HG03575 (cell line): ENCODE data around the gene TRMT11.
"Not testable (repeated sequence)": the region's sequence is repeated elsewhere in the genome, so short reads cannot be mapped to it uniquely, and the experiment has no call there.

Source experiments
- ATAC-seq: cut with Tn5 transposase; IDR thresholded peaks from one replicate; pipeline ENCODE4 v1.9.1; 2021; ENCODE audit not compliant: unreplicated experiment, insufficient number of reproducible peaks, low FRiP score; ENCODE audit errors: extremely low read depth

TRMT11 gene

DNA sequence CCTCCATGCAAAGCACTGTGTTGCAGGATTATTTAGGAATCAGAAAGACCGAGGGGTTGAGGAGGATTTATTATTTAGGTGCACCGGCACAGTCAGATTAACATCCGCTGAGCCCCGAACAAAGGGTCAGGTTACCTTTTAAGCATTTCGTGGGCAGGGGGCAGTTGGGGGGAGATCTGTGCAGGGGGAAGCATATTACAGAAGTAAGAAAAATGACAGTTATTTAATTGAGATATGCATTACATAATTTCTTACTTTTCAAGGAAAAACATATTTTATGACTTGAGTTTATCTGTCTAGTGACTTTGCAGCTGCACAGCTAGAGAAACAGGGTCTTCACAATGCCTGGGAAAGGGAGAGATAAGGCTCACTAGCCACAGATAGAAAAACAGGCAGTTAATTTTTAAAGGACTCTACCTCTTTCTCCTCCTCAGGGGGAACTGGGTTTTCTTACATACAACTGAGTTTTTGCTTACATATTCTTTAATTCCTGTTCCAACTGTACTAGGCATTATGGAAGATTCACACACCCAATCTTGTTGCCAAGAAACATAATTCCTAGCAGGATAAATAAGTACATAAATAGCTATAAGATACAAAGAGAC lies 31.5 kb upstream of the TRMT11 start:
- no peak for ATAC-seq

DNA sequence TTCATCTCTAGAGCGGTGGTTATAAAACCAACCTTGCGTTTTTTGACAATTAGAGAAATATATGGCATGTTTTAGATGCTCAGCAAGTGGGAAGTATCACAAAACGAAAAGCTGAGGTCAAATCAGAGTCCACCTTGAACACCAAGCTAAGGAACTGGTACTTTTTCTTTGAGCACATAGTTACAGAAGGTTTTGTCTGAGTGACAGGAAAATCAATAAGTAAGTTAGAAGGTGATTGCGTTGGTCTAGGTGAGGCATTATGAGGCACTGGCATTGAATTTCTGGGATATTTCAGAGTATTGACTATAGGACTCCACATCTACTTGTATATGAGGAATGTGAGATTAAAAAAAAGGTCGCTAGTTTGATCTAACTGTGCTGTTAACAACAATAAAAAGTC lies 30.4 kb upstream of the TRMT11 start:
- no peak for ATAC-seq

DNA sequence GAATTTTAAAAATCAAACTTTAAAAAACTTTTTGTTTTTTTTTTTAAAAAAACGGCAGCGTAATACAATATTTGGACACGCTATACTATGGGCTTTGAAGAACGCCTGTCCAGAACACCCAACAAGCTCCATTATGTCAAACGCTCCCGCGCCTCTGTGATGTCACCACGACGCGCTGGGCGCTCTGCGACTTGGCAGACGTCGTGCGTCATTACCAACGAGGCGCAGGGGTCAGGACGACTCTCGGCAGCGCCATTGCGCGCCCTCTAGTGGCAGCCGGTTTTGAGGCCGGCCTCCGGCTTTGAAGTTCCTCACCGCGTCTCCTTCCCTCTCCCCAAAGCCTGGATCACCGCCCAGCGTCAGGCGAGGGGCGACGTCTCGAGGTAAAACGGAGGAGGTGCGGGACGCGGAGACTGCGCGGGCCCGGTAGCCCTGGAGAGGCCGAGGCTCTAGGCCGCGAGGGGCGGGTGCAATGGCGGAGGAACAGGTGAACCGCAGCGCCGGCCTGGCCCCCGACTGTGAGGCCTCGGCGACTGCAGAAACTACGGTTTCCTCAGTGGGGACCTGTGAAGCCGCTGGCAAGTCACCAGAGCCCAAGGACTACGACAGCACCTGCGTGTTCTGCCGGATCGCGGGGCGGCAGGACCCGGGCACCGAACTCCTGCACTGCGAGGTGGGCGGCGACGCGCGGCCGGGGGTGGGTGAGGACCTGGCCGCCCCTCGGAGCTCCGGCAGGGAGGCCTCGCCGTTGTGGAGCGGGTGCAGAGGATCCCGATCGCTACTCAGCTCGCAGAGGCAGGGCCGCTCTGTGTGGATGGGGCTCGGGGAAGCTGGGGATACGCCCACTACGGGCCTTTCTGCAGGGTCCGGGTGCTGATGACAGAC lies 29.6 kb upstream of the TRMT11 start, which contains the start of gene HINT3:
Gene HINT3 (plus strand): TSS at position 265 of the 885 bp plus-strand sequence. CDS start 208 bp downstream, at position 473.
- peak; percentile 73 for ATAC-seq

DNA sequence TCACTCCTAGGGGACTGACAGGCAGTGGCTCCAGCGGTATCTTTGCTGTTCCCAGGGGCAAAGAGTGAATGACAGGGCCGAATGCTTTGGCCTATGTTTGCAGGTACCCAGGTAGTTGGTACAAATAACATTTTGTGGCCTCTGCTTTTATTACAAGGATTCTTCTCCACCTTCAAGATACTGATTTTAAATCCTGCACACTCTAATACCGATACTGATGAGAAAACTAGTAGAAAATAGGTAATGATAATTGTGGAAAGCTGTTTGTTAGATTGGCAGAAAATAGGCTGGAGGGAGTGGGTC lies 29.0 kb upstream of the TRMT11 start:
- ATAC-seq, result no peak

DNA sequence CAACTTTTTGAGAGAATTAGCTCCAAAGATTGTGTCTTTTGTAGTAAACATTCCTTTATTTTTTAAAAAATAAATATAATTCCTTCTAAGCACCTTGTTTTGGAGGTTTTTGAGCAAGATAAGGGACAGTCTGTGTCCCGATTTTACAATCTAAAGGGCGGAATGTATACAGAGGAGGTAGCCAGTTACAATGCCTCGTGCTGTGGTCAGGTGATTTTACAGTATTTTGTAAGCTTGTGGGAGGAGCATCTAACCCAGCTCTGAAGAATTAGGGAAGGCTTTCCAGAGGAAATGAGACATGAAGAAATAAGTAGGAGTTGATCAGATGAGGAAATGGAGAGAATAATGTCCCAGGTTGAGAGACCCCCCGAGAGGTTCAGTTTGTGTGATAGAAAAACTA lies 28.5 kb upstream of the TRMT11 start:
- ATAC-seq, result no peak

GRCh38 chr6:125959041-125959440 lies 27.3 kb upstream of the TRMT11 start:
- no peak for ATAC-seq

- ATAC-seq, result no peak
Measured at GRCh38 chr6:125961117-125961516, 25.2 kb upstream of the TRMT11 start.

- ATAC-seq, result no peak
Measured at GRCh38 chr6:125962900-125963497, 23.3 kb upstream of the TRMT11 start.

- no peak for ATAC-seq
Measured at GRCh38 chr6:125963817-125964216, 22.5 kb upstream of the TRMT11 start.

DNA sequence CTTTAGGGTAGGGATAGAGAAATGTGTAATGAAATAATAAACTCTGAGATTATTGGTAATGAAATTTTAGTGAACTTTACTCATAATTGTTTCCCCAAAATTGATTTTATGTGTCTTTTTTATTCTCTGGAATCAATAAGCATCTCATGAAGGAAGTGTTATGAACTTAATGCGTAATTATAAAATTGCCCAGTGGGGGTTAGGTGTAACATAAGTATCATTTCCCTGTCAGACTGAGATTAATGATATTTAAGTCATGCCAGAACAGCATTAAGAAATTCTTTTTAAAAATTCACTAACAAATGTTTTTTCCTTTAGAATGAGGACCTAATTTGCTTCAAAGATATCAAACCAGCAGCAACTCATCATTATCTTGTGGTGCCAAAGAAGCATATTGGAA lies 19.8 kb upstream of the TRMT11 start:
- no peak for ATAC-seq

DNA sequence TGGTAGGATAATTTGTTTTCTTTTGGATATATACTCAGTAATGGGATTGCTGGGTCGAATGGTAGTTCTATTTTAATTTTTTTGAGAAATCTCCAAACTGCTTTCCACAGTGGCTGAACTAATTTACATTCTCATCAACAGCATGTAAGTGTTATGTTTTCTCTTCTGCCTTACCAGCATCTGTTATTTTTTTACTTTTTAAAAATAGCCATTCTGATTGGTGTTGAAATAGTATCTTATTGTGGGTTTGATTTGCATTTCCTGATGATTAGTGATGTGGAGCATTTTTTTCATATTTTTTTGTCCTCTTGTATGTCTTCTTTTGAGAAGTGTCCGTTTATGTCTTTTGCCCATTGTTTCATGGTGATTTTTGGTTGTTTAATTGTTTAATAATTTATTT lies 17.8 kb upstream of the TRMT11 start:
- ATAC-seq, result no peak

DNA sequence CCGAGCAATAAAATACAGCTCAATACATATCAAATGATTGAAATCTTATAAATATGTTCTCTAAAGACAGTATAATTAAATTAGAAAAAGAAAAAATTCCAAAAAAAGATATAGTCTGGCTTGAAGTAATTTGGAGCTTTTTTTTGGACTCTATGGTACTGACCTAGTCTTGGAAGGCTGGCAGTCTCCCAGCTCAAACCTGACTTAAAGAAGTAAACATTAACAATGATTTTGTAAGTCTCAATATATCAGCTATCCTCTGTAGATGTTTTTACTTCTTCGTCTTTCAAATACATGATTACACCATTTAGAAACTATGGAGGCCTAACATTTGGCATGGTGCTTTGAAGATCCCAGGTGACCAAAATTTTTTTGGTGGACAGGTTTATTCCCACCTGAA lies 15.6 kb upstream of the TRMT11 start:
- no peak for ATAC-seq

DNA sequence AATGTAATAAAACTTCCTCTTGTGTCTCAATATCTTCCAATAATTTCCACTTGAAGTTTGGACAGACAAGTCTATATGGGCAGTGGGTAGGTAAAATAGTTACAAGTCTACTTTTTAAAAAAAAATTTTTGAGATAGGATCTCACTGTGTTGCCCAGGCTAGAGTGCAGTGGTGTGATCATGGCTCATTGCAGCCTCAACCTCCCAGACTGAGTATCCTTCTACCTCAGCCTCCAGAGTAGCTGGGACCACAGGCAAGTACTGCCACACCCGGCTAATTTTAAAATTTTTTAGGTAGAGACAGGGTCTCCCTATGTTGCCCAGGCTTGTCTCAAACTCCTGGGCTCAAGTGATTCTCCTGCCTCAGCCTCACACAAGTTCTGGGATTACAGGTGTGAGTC lies 13.9 kb upstream of the TRMT11 start:
- ATAC-seq, result not testable (repeated sequence)

GRCh38 chr6:125974214-125974866 lies 12.0 kb upstream of the TRMT11 start:
- ATAC-seq, result no peak

- ATAC-seq, result no peak
Measured at GRCh38 chr6:125979101-125979500, 7.2 kb upstream of the TRMT11 start.

DNA sequence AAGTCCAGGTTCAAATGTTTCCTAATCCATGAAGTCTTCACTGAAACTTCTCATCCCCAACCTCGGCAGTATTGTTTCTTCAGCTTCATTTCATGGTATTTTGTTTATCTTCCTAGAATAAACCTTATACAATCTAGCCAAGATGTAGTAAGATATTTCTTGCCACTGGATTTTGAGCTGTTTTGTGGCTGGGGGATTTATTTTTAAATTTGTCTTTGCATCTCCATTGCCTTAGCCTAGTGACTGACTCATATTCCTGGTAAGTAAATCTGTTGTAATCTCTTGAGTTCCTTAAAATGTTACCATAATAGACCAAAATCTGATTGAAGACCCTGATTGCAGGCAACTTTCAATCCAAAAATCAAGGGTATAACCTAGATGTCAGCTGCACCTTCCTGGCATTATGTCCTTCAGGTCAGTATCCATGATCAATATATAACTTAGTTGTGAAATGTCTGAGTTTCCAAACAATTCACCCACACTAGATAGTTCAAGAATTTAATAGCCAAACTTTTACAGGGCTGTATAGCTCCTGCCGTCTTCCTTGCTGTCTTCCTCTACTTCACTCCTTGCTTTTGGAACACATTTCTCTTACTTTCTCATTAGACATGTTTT lies 4.7 kb upstream of the TRMT11 start:
- ATAC-seq, result no peak

- no peak for ATAC-seq
Measured at GRCh38 chr6:125983246-125983945, 2.9 kb upstream of the TRMT11 start.

DNA sequence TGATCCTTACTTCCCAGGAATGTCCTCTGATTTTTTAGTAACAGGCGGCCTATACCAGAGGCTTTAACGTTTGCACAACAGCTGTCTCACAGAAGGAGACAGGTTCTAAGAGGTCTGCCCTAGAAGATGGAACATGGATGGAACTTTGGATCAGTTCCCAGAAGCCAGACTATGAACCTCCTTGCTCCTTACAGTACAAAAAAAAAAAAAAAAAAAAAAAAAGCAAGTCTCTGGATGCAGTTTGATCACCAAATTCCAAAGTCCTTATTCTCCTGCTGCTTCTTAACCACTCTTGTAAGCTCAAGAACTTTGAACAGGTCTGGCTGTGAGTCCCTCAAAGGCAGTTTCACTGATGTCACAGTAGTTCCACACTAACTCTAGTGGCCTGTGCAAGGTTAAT lies 2.0 kb upstream of the TRMT11 start:
- ATAC-seq, result no peak

- no peak for ATAC-seq
Measured at GRCh38 chr6:125985522-125985921, 818 bp upstream of the TRMT11 start.
